ENCODE data around the gene APBB1IP. TPM values are rescaled to one million over a fixed set of nuclear protein-coding genes. Genes with fewer than 3 reads are reported as not detected.
"Not testable (repeated sequence)": the region's sequence is repeated elsewhere in the genome, so short reads cannot be mapped to it uniquely, and the experiment has no call there.

Gene APBB1IP
- polyA plus RNA-seq (ENCODE audit: insufficient read length in 3 of 3), result 1 to 10 TPM; 1.2 to 1.8 (median 1.7) TPM

GRCh38 chr10:26437637-26438461 is at the start of gene APBB1IP:
Gene APBB1IP (plus strand): TSS chr10:26438341. CDS start chr10:26492327, 53,986 bp downstream.
- DNase-seq (ENCODE audit: low read depth in 3 of 3, low spot score in 2 of 3), result no peak

DNA sequence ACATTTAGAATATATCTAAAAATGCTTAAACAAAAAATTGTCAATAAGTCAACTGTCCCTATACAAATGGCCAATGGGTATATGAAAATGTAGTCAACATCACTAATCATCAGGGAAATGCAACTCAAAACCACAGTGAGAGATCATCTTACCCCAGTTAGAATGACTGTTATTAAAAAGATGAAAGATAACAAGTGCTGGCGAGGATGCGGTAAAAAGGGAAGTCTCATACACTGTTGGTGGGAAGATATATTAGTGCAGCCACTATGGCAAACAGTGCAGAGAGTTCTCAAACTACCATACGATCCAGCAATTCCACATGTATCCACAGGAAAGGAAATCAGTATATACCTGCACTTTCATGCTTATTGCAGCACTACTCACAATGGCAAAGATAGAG is 48.6 kb upstream of the APBB1IP start:
- no peak for DNase-seq (ENCODE audit: low read depth in 3 of 3, low spot score in 2 of 3)

- no peak for DNase-seq (ENCODE audit: low read depth in 3 of 3, low spot score in 2 of 3)
These were observed 46.1 kb upstream of the APBB1IP start for GRCh38 chr10:26391701-26392695.

- DNase-seq (ENCODE audit: low read depth in 3 of 3, low spot score in 2 of 3), result not testable (repeated sequence)
These were observed 39.8 kb upstream of the APBB1IP start for GRCh38 chr10:26398353-26398752.

DNA sequence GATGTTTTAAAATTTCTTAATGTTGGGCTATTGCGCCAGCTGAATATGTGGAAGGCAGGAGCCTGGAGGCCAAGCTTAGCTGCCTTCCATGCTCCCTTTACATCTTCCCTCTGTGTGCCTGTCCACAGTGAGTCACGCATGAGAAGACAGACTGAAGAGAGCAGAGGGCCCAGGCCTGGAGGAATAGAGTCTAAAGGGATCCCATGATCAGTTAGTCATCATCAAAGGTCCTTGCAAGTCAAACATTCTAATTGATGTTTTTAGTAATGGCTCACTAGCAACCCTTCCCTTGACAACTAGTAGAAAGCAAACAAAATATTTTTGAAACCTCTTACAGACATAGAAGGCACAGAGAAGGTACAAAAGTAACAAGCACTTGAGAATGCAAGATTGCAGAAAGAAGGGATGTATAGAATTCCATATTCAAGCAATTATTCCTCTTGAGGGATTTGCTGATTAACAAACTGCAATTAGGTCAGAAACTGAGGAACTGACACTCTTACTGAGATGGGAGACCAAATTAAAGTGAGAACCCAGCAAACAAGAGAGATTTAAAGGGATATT is 30.7 kb upstream of the APBB1IP start:
- DNase-seq (ENCODE audit: low read depth in 3 of 3, low spot score in 2 of 3), result no peak

DNA sequence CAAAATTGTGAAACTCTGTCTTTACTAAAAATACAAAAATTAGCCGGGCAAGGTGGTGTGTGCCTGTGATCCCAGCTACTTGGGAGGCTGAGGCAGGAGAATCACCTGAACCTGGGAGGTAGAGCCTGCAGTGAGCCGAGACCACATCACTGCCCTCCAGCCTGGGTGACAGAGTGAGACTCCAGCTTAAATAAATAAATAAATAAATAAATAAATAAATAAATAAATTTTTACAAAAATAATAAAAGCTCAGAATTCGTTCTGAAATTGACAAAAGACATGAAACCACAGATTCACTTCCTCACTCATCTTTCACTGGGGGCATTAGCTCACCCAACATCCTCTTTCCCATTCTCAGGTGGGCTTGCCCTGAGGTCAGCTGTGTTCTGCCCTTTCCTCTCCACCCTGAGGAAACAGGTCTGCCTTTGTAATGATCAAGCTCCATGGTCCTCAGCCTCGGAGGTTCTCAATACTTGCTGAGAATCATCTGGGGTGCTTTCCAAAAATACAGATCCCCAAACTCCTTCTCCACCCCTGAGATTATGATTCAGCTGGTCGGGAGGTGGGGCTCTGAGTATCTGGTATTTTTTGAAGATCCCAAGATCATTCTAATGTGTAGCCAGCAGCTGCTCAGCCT is 29.2 kb upstream of the APBB1IP start:
- DNase-seq (ENCODE audit: low read depth in 3 of 3, low spot score in 2 of 3), result no peak

DNA sequence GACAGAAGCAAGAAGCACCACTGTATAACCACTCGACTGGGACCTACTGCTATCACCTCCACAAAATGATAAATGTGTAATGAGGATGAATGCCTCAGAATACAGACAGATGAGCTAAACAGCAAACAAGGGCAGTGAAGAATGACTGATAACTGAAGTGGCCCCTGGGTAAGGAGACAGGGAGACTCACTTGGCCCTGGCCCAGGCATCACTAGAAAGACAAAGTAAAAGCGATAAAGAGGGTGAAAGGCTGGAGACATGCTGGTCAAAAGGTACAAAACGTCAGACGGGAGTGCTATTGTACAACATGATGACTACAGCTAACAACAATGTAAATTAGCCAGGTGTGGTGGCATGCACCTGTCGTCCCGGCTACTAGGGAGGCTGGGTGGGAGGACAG is 27.8 kb upstream of the APBB1IP start:
- no peak for DNase-seq (ENCODE audit: low read depth in 3 of 3, low spot score in 2 of 3)

DNA sequence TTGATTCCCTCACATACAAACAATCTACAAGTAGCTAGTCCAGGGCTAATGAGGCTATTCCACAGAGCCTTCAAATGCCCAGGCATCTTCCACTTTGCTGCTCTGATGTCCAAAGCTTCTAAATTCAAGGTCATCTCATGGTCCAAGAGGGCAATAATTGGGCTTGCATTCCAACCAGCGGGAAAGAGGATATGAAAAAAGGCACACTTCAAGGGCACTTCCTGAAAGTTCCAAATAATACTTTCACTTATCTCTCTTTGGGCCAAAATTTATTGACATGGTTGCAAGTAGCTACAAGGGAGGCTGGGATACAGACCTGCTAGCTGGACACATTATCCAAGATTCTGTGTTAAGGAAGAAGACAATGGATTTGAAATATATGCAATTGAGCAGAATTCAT is 25.2 kb upstream of the APBB1IP start:
- no peak for DNase-seq (ENCODE audit: low read depth in 3 of 3, low spot score in 2 of 3)

DNA sequence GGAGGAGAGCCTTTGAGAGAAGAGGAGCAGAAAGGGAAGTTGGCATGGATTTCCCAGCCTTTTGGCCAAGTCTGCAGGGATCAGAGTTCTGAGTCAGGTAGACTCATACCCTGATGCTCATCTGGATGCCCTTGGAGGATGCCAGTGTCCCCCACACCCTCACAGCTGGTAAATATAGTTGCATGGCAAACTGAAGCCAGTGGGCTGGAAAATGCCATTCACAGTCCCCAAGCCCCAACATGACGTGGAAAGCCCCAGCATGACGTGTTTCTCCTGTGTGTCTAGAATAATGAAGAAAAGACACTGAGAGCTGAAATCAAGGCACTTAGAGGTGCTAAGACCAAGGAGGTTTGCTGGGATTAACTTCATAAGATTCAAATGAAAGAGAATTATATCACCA is 24.8 kb upstream of the APBB1IP start:
- DNase-seq (ENCODE audit: low read depth in 3 of 3, low spot score in 2 of 3), result no peak

DNA sequence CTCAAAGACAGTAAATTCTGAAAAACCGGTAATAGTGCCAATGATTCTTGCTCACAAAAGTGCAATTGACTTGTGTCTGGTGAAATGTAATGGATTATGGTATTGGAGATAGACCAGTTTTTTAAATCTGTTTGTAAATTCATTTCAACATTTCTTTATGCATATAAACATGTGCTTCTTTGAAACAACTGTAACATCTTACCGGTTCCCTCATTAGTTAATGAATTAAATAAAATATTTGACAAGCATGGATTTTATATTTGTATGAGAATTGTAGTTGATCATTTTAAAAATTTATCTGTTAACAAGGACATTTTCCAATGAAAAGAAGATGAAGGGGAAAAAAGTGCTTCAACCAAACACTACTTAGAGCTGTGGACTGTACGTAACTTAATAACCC is 21.0 kb upstream of the APBB1IP start:
- no peak for DNase-seq (ENCODE audit: low read depth in 3 of 3, low spot score in 2 of 3)

DNA sequence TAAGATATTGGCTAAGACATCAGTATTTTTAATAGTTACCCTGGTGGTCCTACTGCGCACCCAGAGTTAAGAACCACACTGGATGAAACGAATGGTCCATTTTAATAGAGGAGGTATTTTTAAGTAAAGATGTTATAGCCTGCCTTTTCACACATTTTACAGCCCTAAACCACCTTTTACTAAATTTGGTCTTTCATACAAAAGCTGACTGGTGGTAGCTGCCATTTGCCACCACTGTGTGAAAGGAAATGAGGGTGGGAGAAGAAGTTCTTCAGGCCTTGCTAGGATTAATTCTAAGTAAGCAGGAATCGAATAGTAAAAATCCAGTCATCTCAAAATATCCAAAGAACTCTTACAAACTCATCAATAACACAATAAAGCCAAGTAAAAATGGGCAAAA is 15.2 kb upstream of the APBB1IP start:
- DNase-seq (ENCODE audit: low read depth in 3 of 3, low spot score in 2 of 3), result no peak

GRCh38 chr10:26423722-26424121 is 14.4 kb upstream of the APBB1IP start:
- no peak for DNase-seq (ENCODE audit: low read depth in 3 of 3, low spot score in 2 of 3)

DNA sequence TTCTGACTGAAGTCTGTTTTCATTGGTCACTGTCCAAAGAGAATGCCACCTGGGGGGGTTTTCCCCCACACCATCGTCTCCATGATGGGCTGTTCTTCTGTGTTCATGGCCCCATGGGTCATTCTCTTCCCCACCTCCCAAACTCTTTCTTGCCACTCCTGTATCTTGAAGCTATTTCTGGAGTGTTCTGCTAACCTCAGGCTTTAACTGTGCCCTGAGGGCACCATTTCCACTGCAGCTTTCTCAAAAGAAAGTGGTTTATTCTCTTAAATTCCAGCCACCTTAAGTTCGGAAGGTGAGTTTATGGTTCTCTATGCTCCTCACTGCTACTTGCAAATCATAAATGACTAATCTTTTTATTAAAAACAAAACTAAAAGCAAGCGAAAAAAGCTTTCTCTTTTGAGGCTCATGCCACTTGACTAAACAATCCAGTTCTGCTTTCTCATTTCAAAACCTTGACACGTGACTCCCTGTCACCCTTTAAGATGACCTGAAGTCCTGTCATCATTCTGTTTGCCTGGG is 7.4 kb upstream of the APBB1IP start:
- no peak for DNase-seq (ENCODE audit: low read depth in 3 of 3, low spot score in 2 of 3)

DNA sequence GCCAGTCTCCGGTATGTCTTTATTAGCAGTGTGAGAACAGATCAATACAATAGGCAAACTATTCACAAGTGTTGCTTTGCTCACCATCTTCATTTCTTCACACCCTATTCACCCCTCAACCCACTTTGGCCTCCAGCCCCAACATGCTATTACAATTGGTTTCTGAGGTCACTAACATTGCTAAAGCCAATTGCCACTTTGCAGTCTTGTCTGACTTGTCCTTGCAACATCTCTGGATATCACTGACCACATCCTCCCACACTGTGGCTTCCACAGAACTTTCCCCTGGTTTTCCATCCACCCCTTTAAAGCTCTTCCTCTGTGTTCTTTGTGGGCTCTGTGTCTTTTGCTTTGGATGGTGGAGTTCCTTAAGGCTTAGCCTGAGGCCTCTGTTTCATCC is 5.2 kb upstream of the APBB1IP start:
- DNase-seq (ENCODE audit: low read depth in 3 of 3, low spot score in 2 of 3), result no peak

DNA sequence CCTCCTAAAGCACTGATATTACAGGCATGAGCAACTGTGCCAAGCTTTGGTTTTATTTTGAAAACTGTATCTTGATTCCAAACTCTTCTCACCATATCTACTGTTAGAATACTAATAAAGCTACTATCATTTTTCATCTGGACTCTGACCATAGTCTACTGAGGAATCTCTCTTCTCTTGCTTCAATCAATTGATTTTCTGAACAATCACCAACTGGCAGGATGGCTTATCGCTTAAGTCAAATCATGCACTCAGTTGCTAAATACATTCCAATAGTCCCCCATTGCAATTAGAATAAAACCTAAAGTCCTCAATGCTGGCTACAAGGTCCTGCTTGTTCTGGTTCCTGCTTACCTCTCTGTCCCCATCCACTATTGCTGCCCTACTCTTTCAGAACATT is 2.3 kb upstream of the APBB1IP start:
- DNase-seq (ENCODE audit: low read depth in 3 of 3, low spot score in 2 of 3), result no peak

- DNase-seq (ENCODE audit: low read depth in 3 of 3, low spot score in 2 of 3), result no peak
These were observed 1.3 kb upstream of the APBB1IP start for GRCh38 chr10:26436848-26437247.

DNA sequence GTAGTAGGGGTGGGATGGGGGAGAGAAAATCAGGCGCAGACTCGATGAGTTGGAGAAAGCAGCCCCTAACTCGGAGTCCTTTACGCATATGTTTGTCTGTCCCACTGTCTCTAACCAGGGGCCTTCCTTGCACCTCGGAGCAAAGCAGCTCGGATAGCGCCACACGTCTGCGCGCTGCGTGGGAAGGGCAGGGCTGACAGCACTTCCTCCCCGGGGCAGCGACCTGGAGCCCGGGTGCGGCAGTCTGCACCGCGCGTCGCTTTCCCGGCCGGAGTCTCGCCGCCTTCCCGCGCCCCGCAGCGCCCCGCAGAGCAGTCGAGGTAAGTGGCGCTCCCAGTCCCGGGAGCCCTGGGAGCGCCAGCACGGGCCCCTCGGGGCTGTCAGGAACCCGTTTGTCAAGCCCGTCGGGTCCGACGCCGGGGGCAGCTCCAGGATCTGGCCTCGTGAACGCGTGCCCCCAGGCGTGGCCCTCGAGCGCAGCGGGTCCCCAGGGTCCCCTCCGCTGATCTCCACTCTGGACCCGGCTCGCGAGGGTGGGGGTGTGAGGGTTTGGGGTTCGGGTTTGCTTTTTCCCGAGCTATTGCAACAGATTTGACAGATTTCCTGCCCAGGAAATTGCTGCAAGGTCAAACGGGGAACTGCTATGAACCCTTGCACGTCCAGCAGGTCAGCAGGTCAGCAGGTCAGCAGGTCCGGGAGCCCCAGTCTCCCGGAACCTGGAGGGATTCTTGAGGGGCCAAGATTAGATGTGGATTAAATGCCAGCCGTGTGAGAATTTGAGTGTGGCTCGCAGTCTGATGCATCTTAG is 597 bp downstream of the APBB1IP start:
- no peak for DNase-seq (ENCODE audit: low read depth in 3 of 3, low spot score in 2 of 3)

GRCh38 chr10:26439406-26440087 is 1.4 kb downstream of the APBB1IP start:
- DNase-seq (ENCODE audit: low read depth in 3 of 3, low spot score in 2 of 3), result no peak

DNA sequence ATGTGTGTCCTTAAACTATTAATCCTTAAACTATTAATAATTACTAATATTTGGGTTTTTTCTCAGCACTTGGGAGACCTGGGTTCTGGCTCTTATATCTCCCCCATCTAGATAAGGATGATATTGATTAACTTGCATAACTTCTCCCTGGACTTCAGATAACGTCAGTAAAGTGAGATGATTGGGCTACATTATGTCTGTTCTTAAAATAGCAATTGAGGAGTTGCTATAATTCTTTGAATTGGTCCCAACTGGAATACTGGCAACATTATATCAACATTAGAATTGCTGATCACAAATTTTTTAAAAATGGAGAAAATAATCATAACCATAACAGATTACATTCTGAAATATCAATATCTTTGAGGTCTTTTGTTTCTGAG is 1.9 kb downstream of the APBB1IP start:
- no peak for DNase-seq (ENCODE audit: low read depth in 3 of 3, low spot score in 2 of 3)

Data from right renal cortex interstitium (tissue), 3 donors.